HepG2 (cell line): ENCODE results near the gene TSHZ2. TPM values are rescaled to one million over a fixed set of nuclear protein-coding genes. Genes with fewer than 3 reads are reported as not detected.

Experiments used
- ATAC-seq: fragments of 200-7000 bp; cut with Tn5 transposase; 3 replicates; pipeline ENCODE4 v1.9.1; 2020; ENCODE audit warnings: mild to moderate bottlenecking, moderate library complexity
- BruUV-seq: library from RNA; stranded (reverse); fragments of 400-500 nt; replicated peaks from 2 replicates; lab custom pipeline; 2021; lab: Mats Ljungman, UMichigan
- CTCF ChIA-PET: fragments of 300-600 bp; formaldehyde crosslinking; extraction: SDS; loops from one replicate; lab custom pipeline; 2021; ENCODE audit warnings: low total read pairs, inconsistent platforms, low intra/inter-chr PET ratio; lab: Yijun Ruan, JAX
- POLR2A ChIA-PET: fragments of 350-600 bp; sonication (Branson Sonifier 250); formaldehyde crosslinking; loops from one replicate; lab custom pipeline; 2020; ENCODE audit warnings: antibody characterized with exemption, inconsistent platforms; lab: Yijun Ruan, JAX
- DNase-seq: peaks from one replicate; pipeline ENCODE4 v3.0.0-alpha.2; 2015; ENCODE audit warnings: low spot score
- FAIRE-seq: peaks from 3 replicates; lab custom pipeline; 2011; peaks lifted over from hg19 to GRCh38; lab: Jason Lieb, UNC
- H2AFZ ChIP-seq: one replicate; pipeline ENCODE4 v1.6.1; 2011; ENCODE audit warnings: low read length, inconsistent platforms
- H3K27ac ChIP-seq: fragments of 300-600 bp; 3 replicates; pipeline ENCODE4 v1.8.0; 2011; ENCODE audit warnings: mixed run types, mild to moderate bottlenecking, mixed read lengths, low read length, inconsistent platforms; ENCODE audit not compliant: insufficient read depth; ENCODE audit errors: extremely low read length
- H3K27me3 ChIP-seq, 2 experiments: fragments of 200-600 bp in 1 of 2; 2 replicates in 1 of 2; 3 replicates in 1 of 2; pipeline versions ENCODE4 v1.6.0 to v1.8.0; 2011; ENCODE audit warnings: low read length in 2 of 2, mild to moderate bottlenecking in 2 of 2, moderate library complexity in 2 of 2, inconsistent platforms in 1 of 2; ENCODE audit not compliant: insufficient read depth in 2 of 2, control insufficient read depth in 1 of 2
- H3K36me3 ChIP-seq, 2 experiments: fragments of 200-600 bp in 1 of 2; replicated peaks in 1 of 2; 2 replicates in 1 of 2; 3 replicates in 1 of 2; pipeline versions ENCODE4 v1.5.1 to v1.8.0; 2011; ENCODE audit warnings: low read length in 2 of 2, inconsistent platforms in 1 of 2; ENCODE audit not compliant: insufficient read depth in 2 of 2, control insufficient read depth in 1 of 2
- H3K4me1 ChIP-seq: 2 replicates; pipeline ENCODE4 v1.5.1; 2012; ENCODE audit warnings: low read length, inconsistent platforms; ENCODE audit not compliant: insufficient read depth
- H3K4me2 ChIP-seq: 2 replicates; pipeline ENCODE4 v1.6.0; 2011; ENCODE audit warnings: low read depth, low read length, inconsistent platforms
- H3K4me3 ChIP-seq, 3 experiments: fragments of 200-600 bp in 1 of 3; sonication (generic), shearing (Covaris generic) in 1 of 3; replicated peaks in 1 of 3; 2 replicates each; pipeline ENCODE4 v1.5.1; 2011 to 2016; ENCODE audit warnings: low read length in 3 of 3, inconsistent platforms in 2 of 3, low read depth in 2 of 3, mild to moderate bottlenecking in 2 of 3, control low read depth in 1 of 3, mixed read lengths in 1 of 3; ENCODE audit not compliant: insufficient read depth in 1 of 3
- H3K79me2 ChIP-seq: one replicate; pipeline ENCODE4 v1.6.1; 2011; ENCODE audit warnings: low read length, inconsistent platforms; ENCODE audit not compliant: insufficient read depth
- H3K9ac ChIP-seq: 2 replicates; pipeline ENCODE4 v1.6.0; 2011; ENCODE audit warnings: mild to moderate bottlenecking, low read depth, low read length, inconsistent platforms; ENCODE audit not compliant: insufficient read depth
- H3K9me3 ChIP-seq: 2 replicates; pipeline ENCODE4 v1.5.1; 2012; ENCODE audit warnings: mild to moderate bottlenecking, low read length
- H4K20me1 ChIP-seq: 2 replicates; pipeline ENCODE4 v1.6.0; 2011; ENCODE audit warnings: inconsistent platforms, mild to moderate bottlenecking, low read length, moderate library complexity; ENCODE audit not compliant: insufficient read depth
- AFF4 ChIP-seq: sonication (generic); formaldehyde crosslinking; IDR thresholded peaks from 2 replicates; pipeline ENCODE4 v1.4.0; 2020; ENCODE audit warnings: missing genetic modification reagents
- HNF4A ChIP-seq: sonication (generic); formaldehyde crosslinking; IDR thresholded peaks from 2 replicates; pipeline ENCODE4 v1.4.0; 2020; ENCODE audit warnings: missing genetic modification reagents
- MAFK ChIP-seq, 2 experiments: IDR thresholded peaks in 1 of 2; conservative IDR thresholded peaks in 1 of 2; 2 replicates each; pipeline ENCODE4 v1.6.1; 2011; ENCODE audit warnings: improper control_type of control experiment in 2 of 2, low read length in 2 of 2
- TRIM22 ChIP-seq: fragments of 450-650 bp; IDR thresholded peaks from 2 replicates; pipeline ENCODE4 v1.6.1; 2017
- ZBTB40 ChIP-seq, 2 experiments: fragments of 450-650 bp in 1 of 2; sonication (generic) in 1 of 2; formaldehyde crosslinking in 1 of 2; IDR thresholded peaks; 2 replicates each; pipeline versions ENCODE4 v1.6.1 to v1.8.0; 2016 to 2022; ENCODE audit warnings: antibody characterized with exemption in 1 of 2, mild to moderate bottlenecking in 1 of 2, missing genetic modification reagents in 1 of 2
- ZNF577 ChIP-seq: sonication (generic); formaldehyde crosslinking; IDR thresholded peaks from 2 replicates; pipeline ENCODE4 v1.4.0; 2020; ENCODE audit warnings: mild to moderate bottlenecking, low read depth, missing genetic modification reagents, borderline replicate concordance
- WGBS: methylation state at CpG from one replicate; pipeline ENCODE4 v1.1.6; 2017; ENCODE audit warnings: low lambda C conversion rate; 5-methylcytosine and 5-hydroxymethylcytosine counted together
- in situ Hi-C: cut with HindIII; loops from 2 replicates; pipeline ENCODE4 v1.10.0; 2017; ENCODE audit warnings: low pct_unique_long_range_greater_than_20kb; ENCODE audit not compliant: extremely low pct_ligation_motif_present
- intact Hi-C: fragments of 100-400 bp; cut with micrococcal nuclease; formaldehyde crosslinking; loops from one replicate; pipeline ENCODE4 v1.10.0; 2022; ENCODE audit not compliant: unreplicated experiment
- polyA plus RNA-seq, 8 experiments: library from polyadenylated mRNA; depleted of rRNA in 3 of 8; stranded (reverse) in 7 of 8; unstranded in 1 of 8; fragments of >200 nt; fragmentation: Illumina TruSeq in 4 of 8; extraction: Trizol in 4 of 8; gene quantifications; 2 replicates each; pipeline versions ENCODE4 v1.2.1 to v1.2.3, GENCODE V29; 2011 to 2016; ENCODE audit warnings: low read depth in 4 of 8, missing spikeins in 1 of 8, mixed read lengths in 1 of 8; ENCODE audit not compliant: insufficient read depth in 1 of 8
- total RNA-seq, 5 experiments: library from RNA; depleted of rRNA; stranded (reverse); fragments of >200 nt; fragmentation: Illumina TruSeq; extraction: Trizol; gene quantifications; 2 replicates each; pipeline ENCODE4 v1.2.3, GENCODE V29; 2016; ENCODE audit warnings: low read depth in 1 of 5
- TF ChIP-seq, protein P1 (sequence below): sonication (generic); formaldehyde crosslinking; IDR thresholded peaks from 2 replicates; pipeline ENCODE4 v1.9.0; 2021; ENCODE audit warnings: missing genetic modification reagents, mild to moderate bottlenecking, borderline replicate concordance

The TSHZ2 gene
- total and polyA plus RNA-seq, 2 of the 13 experiments (the other 11 are each of a cell fraction or from before 2014, with no cell fraction given): 0.01 TPM; not detected in 1

DNA sequence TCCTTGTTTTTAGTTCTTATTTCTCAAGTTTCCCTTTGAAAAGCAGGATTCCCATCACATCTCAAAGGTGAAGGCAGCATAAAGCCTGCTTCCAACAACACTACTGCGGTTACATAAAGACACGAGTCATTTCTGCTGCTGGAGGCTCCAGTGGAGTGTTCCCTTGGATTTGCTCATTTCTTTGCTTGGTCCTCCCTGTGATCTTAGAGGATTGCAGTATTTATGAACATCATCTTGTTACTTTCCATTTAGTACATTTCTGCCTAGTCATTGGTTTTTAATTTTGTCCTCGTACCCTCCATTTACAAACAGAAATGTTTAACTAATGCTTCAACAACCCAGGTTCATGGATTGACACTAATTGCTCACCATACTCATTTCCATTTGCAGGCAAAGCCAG lies 322.6 kb downstream of the TSHZ2 start:
- H3K27ac ChIP-seq: no peak overlapping the region
- no peaks in the 10 kb centered on the region for H3K4me1 ChIP-seq
- 36% methylated on average over 3 of the region's 3 CpGs for WGBS
- H3K4me2 ChIP-seq: no peak overlapping the region
- no peak for ATAC-seq
- BruUV-seq: no TSS peak
- no peak for DNase-seq
- H4K20me1 ChIP-seq: no peaks in the 10 kb centered on the region
- H3K36me3 ChIP-seq: no peaks in the 10 kb centered on the region
- H3K27me3 ChIP-seq: no peaks in the 10 kb centered on the region; a peak in 1 of 5 replicates
- CTCF ChIA-PET: no interaction called here
- intact Hi-C loops (no loop called here), in situ Hi-C loops (no loop called here)
- H3K79me2 ChIP-seq: no peaks in the 10 kb centered on the region
- FAIRE-seq: no peak
- H3K9me3 ChIP-seq: no peaks in the 10 kb centered on the region
- POLR2A ChIA-PET: no interaction called here
- H2AFZ ChIP-seq: no peak overlapping the region
- no peak overlapping the region for H3K9ac ChIP-seq
- no peak overlapping the region for H3K4me3 ChIP-seq
- TF ChIP-seq ZBTB40 (IDR thresholded peaks at IDR 0.05): no peak
- no peak for TF ChIP-seq ZBTB40 (CRISPR knock-in tag; IDR thresholded peaks at IDR 0.05)
- TF ChIP-seq HNF4A (CRISPR knock-in tag): no peak
- no peak for TF ChIP-seq ZNF577 (CRISPR knock-in tag)
- peak; percentile 20 to 49; a peak in 2 of 4 replicates for TF ChIP-seq MAFK (conservative IDR thresholded peaks at IDR 0.05 in 1 of 2, IDR thresholded peaks at IDR 0.05 in 1 of 2; ENCODE audit: low read length in 2 of 2)
- no peak for TF ChIP-seq TRIM22
- TF ChIP-seq, protein P1, sequence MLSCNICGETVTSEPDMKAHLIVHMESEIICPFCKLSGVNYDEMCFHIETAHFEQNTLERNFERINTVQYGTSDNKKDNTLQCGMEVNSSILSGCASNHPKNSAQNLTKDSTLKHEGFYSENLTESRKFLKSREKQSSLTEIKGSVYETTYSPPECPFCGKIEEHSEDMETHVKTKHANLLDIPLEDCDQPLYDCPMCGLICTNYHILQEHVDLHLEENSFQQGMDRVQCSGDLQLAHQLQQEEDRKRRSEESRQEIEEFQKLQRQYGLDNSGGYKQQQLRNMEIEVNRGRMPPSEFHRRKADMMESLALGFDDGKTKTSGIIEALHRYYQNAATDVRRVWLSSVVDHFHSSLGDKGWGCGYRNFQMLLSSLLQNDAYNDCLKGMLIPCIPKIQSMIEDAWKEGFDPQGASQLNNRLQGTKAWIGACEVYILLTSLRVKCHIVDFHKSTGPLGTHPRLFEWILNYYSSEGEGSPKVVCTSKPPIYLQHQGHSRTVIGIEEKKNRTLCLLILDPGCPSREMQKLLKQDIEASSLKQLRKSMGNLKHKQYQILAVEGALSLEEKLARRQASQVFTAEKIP (CRISPR knock-in tag): no peak
- TF ChIP-seq AFF4 (CRISPR knock-in tag): no peak
